ENCODE measurements around the gene SPINT2. TPM values are rescaled to one million over a fixed set of nuclear protein-coding genes. Genes with fewer than 3 reads are reported as not detected.
"Not testable (repeated sequence)": the region's sequence is repeated elsewhere in the genome, so short reads cannot be mapped to it uniquely, and the experiment has no call there.

SPINT2 gene
- total RNA-seq, 1 experiment from 2014 or later: 1.1 TPM

GRCh38 chr19:38239816-38240215 is 24.6 kb upstream of the SPINT2 start:
- no peak for DNase-seq (ENCODE audit: low spot score)

- DNase-seq (ENCODE audit: low spot score): no peak
Measured at GRCh38 chr19:38243279-38243673, 21.1 kb upstream of the SPINT2 start.

GRCh38 chr19:38245826-38246498 is 18.4 kb upstream of the SPINT2 start:
- DNase-seq (ENCODE audit: low spot score): no peak

GRCh38 chr19:38247126-38247525 is 17.2 kb upstream of the SPINT2 start:
- peak; percentile 64 for DNase-seq (ENCODE audit: low spot score)

GRCh38 chr19:38247734-38248268 is 16.6 kb upstream of the SPINT2 start:
- no peak for DNase-seq (ENCODE audit: low spot score)

GRCh38 chr19:38248421-38248820 is 16.0 kb upstream of the SPINT2 start:
- DNase-seq (ENCODE audit: low spot score): no peak

GRCh38 chr19:38250428-38250820 is 13.9 kb upstream of the SPINT2 start:
- no peak for DNase-seq (ENCODE audit: low spot score)

GRCh38 chr19:38250821-38251563 is 13.4 kb upstream of the SPINT2 start:
- DNase-seq (ENCODE audit: low spot score): no peak

- DNase-seq (ENCODE audit: low spot score): no peak
Measured at GRCh38 chr19:38251564-38252051, 12.8 kb upstream of the SPINT2 start.

GRCh38 chr19:38252385-38252784 is 12.0 kb upstream of the SPINT2 start:
- no peak for DNase-seq (ENCODE audit: low spot score)

GRCh38 chr19:38252941-38253691 is 11.3 kb upstream of the SPINT2 start:
- DNase-seq (ENCODE audit: low spot score): no peak

GRCh38 chr19:38253788-38254187 is 10.6 kb upstream of the SPINT2 start:
- DNase-seq (ENCODE audit: low spot score): no peak

GRCh38 chr19:38255383-38256014 is 8.9 kb upstream of the SPINT2 start:
- DNase-seq (ENCODE audit: low spot score): no peak

- DNase-seq (ENCODE audit: low spot score): not testable (repeated sequence)
Measured at GRCh38 chr19:38261942-38262341, 2.4 kb upstream of the SPINT2 start.

- no peak for DNase-seq (ENCODE audit: low spot score)
Measured at GRCh38 chr19:38262585-38263268, 1.6 kb upstream of the SPINT2 start.

GRCh38 chr19:38263689-38264485 is 486 bp upstream of the SPINT2 start:
- no peak for DNase-seq (ENCODE audit: low spot score)

GRCh38 chr19:38265213-38265861 is 964 bp downstream of the SPINT2 start:
- no peak for DNase-seq (ENCODE audit: low spot score)

GRCh38 chr19:38265921-38266429 is 1.6 kb downstream of the SPINT2 start:
- DNase-seq (ENCODE audit: low spot score): no peak

GRCh38 chr19:38266981-38267597 is 2.7 kb downstream of the SPINT2 start:
- peak; percentile 78 for DNase-seq (ENCODE audit: low spot score)

All from H4 (cell line).